BLaER1 treated with 17β-estradiol and CSF1 and Interleukin-3, amounts not matched to agents 10 nM and 100 nM (cell line): ENCODE data around the gene ENTHD1.

Experiments
- H3K27ac ChIP-seq, 11 experiments: shearing (Covaris generic); formaldehyde crosslinking; 2 replicates each; pipeline ENCODE4 v1.8.1; 2022
- H3K27me3 ChIP-seq, 11 experiments: shearing (Covaris generic); formaldehyde crosslinking; 2 replicates each; pipeline ENCODE4 v1.8.1; 2022
- H3K36me3 ChIP-seq, 11 experiments: shearing (Covaris generic); formaldehyde crosslinking; 2 replicates each; pipeline ENCODE4 v1.8.1; 2022
- H3K4me1 ChIP-seq, 10 experiments: shearing (Covaris generic); formaldehyde crosslinking; 2 replicates each; pipeline ENCODE4 v1.8.1; 2022
- H3K4me2 ChIP-seq, 11 experiments: shearing (Covaris generic); formaldehyde crosslinking; 2 replicates each; pipeline ENCODE4 v1.8.1; 2022
- H3K4me3 ChIP-seq, 10 experiments: shearing (Covaris generic); formaldehyde crosslinking; 2 replicates each; pipeline ENCODE4 v1.8.1; 2022
- H3K9ac ChIP-seq, 11 experiments: shearing (Covaris generic); formaldehyde crosslinking; 2 replicates each; pipeline ENCODE4 v1.8.1; 2022
- H3K9me3 ChIP-seq, 11 experiments: shearing (Covaris generic); formaldehyde crosslinking; replicated peaks in 1 of 11; 2 replicates each; pipeline ENCODE4 v1.8.1; 2022
- H4K20me1 ChIP-seq, 11 experiments: shearing (Covaris generic); formaldehyde crosslinking; 2 replicates each; pipeline ENCODE4 v1.8.1; 2022
- Cebpa-rat ChIP-seq, 11 experiments: shearing (Covaris generic); IDR thresholded peaks; 2 replicates each; pipeline ENCODE4 v1.8.1; 2022

The ENTHD1 gene

GRCh38 chr22:39776295-39777009 lies 117.1 kb downstream of the ENTHD1 start:
- H3K27me3 ChIP-seq: no peaks in the 10 kb centered on the region
- no peak overlapping the region for H3K4me2 ChIP-seq

GRCh38 chr22:39773976-39774539 lies 119.5 kb downstream of the ENTHD1 start:
- Histone ChIP-seq H4K20me1 (no peaks in the 10 kb centered on the region), H3K36me3 (no peaks in the 10 kb centered on the region), H3K27ac (no peak overlapping the region), H3K4me1 (peaks cover 0 to 9% (median 6%) of the 10 kb centered on the region in 10 experiments; a peak in 5 of 20 replicates), H3K9me3 (peaks cover 0 to 18% (median 0%) of the 10 kb centered on the region in 11 experiments; a peak in 6 of 22 replicates), H3K4me2 (peak overlapping the region in 6 of 11 experiments; percentile 3 to 21 (median 12); a peak in 5 of 22 replicates), H3K4me3 (no peak overlapping the region), H3K9ac (no peak overlapping the region), H3K27me3 (no peaks in the 10 kb centered on the region)
- TF ChIP-seq Cebpa-rat (IDR thresholded peaks at IDR 0.05): no peak

More at GRCh38 chr22:39776295-39777009, 117.1 kb downstream of the ENTHD1 start:
- H3K27ac ChIP-seq: no peak overlapping the region
- peaks cover 0 to 9% (median 6%) of the 10 kb centered on the region in 10 experiments; a peak in 5 of 20 replicates for H3K4me1 ChIP-seq
- no peak overlapping the region for H3K4me3 ChIP-seq
- no peaks in the 10 kb centered on the region for H3K36me3 ChIP-seq
- H3K9me3 ChIP-seq: peaks cover 0 to 9% (median 0%) of the 10 kb centered on the region in 11 experiments; a peak in 4 of 22 replicates
- H3K9ac ChIP-seq: no peak overlapping the region
- H4K20me1 ChIP-seq: no peaks in the 10 kb centered on the region
- no peak for TF ChIP-seq Cebpa-rat (IDR thresholded peaks at IDR 0.05)

DNA sequence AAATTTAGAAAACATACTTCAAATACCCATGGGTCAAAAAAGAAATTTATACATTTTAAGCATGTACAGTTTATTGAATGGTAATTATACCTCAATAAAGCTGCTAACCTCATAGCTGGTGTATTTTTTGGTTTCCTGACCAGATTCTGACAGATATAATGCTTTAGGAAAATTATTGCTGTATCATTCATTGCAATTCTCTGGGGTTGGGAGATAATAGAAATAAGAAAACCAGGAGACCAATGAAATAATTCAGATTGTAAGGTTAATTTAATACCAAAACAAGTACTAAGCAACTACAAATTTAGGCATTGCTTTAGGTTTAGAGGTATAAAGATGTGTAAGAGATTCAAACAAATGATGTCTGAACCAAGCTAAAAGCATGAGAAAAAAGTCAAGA lies 120.1 kb downstream of the ENTHD1 start:
- no peaks in the 10 kb centered on the region for H4K20me1 ChIP-seq
- H3K27ac ChIP-seq: no peak overlapping the region
- no peaks in the 10 kb centered on the region for H3K27me3 ChIP-seq
- H3K9ac ChIP-seq: no peak overlapping the region
- no peaks in the 10 kb centered on the region for H3K36me3 ChIP-seq
- H3K4me1 ChIP-seq: peaks cover 0 to 9% (median 5%) of the 10 kb centered on the region in 10 experiments; a peak in 5 of 20 replicates
- H3K9me3 ChIP-seq: peaks cover 0 to 18% (median 0%) of the 10 kb centered on the region in 11 experiments; a peak in 6 of 22 replicates
- no peak overlapping the region for H3K4me3 ChIP-seq
- TF ChIP-seq Cebpa-rat (IDR thresholded peaks at IDR 0.05): no peak
- H3K4me2 ChIP-seq: peak overlapping the region in 5 of 11 experiments; percentile 4 to 21 (median 16); a peak in 2 of 22 replicates

GRCh38 chr22:39771486-39771885 lies 122.1 kb downstream of the ENTHD1 start:
- H3K9ac ChIP-seq: no peak overlapping the region
- no peaks in the 10 kb centered on the region for H3K36me3 ChIP-seq
- H3K4me2 ChIP-seq: no peak overlapping the region
- H3K4me3 ChIP-seq: no peak overlapping the region
- no peak overlapping the region for H3K27ac ChIP-seq
- no peaks in the 10 kb centered on the region for H4K20me1 ChIP-seq
- H3K9me3 ChIP-seq: peaks cover 0 to 18% (median 0%) of the 10 kb centered on the region in 11 experiments; a peak in 6 of 22 replicates
- no peak for TF ChIP-seq Cebpa-rat (IDR thresholded peaks at IDR 0.05)
- peaks cover 0 to 9% (median 5%) of the 10 kb centered on the region in 10 experiments; a peak in 5 of 20 replicates for H3K4me1 ChIP-seq
- H3K27me3 ChIP-seq: no peaks in the 10 kb centered on the region

GRCh38 chr22:39765661-39766060 lies 127.9 kb downstream of the ENTHD1 start:
- no peaks in the 10 kb centered on the region for H4K20me1 ChIP-seq
- no peak overlapping the region for H3K4me2 ChIP-seq
- H3K4me1 ChIP-seq: no peaks in the 10 kb centered on the region
- H3K4me3 ChIP-seq: no peak overlapping the region
- H3K27me3 ChIP-seq: no peaks in the 10 kb centered on the region
- H3K9me3 ChIP-seq: peaks cover 0 to 15% (median 0%) of the 10 kb centered on the region in 11 experiments; a peak in 3 of 22 replicates
- no peak overlapping the region for H3K27ac ChIP-seq
- TF ChIP-seq Cebpa-rat (IDR thresholded peaks at IDR 0.05): no peak
- no peaks in the 10 kb centered on the region for H3K36me3 ChIP-seq
- no peak overlapping the region for H3K9ac ChIP-seq

- H3K9me3 ChIP-seq: peaks cover 0 to 14% (median 0%) of the 10 kb centered on the region in 11 experiments; a peak in 3 of 22 replicates
- no peaks in the 10 kb centered on the region for H3K27me3 ChIP-seq
- no peaks in the 10 kb centered on the region for H3K4me1 ChIP-seq
- no peaks in the 10 kb centered on the region for H4K20me1 ChIP-seq
- no peaks in the 10 kb centered on the region for H3K36me3 ChIP-seq
- no peak overlapping the region for H3K4me3 ChIP-seq
- H3K9ac ChIP-seq: no peak overlapping the region
- H3K27ac ChIP-seq: no peak overlapping the region
- H3K4me2 ChIP-seq: no peak overlapping the region
- no peak for TF ChIP-seq Cebpa-rat (IDR thresholded peaks at IDR 0.05)
Observed at GRCh38 chr22:39765046-39765445, 128.5 kb downstream of the ENTHD1 start.

DNA sequence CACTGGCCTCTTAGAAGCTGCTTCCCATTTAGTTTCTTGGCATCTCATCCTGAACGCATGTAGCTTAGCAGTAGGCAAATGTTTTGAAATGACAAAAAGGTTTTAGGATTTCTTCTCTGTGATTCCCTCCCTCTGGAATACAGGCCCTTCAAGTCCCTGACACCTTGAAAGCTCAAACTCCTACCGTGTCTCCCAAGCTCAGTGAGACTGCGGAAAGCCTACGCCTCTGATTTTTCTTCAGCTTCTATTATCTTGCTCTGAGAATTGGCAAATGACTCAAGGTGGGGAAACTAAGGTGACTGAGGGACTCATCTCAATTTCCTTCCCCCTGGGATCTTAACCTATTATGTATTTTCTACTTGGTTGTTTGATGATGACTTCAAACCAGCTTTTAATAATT lies 130.3 kb downstream of the ENTHD1 start:
- H3K4me2 ChIP-seq: no peak overlapping the region
- no peak for TF ChIP-seq Cebpa-rat (IDR thresholded peaks at IDR 0.05)

GRCh38 chr22:39750759-39751158 lies 142.8 kb downstream of the ENTHD1 start:
- H3K27me3 ChIP-seq: no peaks in the 10 kb centered on the region
- H3K4me3 ChIP-seq: no peak overlapping the region
- H3K9me3 ChIP-seq: peaks cover 0 to 3% (median 0%) of the 10 kb centered on the region in 11 experiments; a peak in 1 of 22 replicates
- no peaks in the 10 kb centered on the region for H3K36me3 ChIP-seq
- no peaks in the 10 kb centered on the region for H4K20me1 ChIP-seq
- H3K9ac ChIP-seq: no peak overlapping the region
- H3K4me1 ChIP-seq: peaks cover 3 to 14% (median 12%) of the 10 kb centered on the region in 10 experiments
- H3K27ac ChIP-seq: no peak overlapping the region
- no peak for TF ChIP-seq Cebpa-rat (IDR thresholded peaks at IDR 0.05)
- no peak overlapping the region for H3K4me2 ChIP-seq

More for the DNA sequence above, 130.3 kb downstream of the ENTHD1 start:
- H3K9me3 ChIP-seq: peaks cover 0 to 14% (median 0%) of the 10 kb centered on the region in 11 experiments; a peak in 3 of 22 replicates
- no peaks in the 10 kb centered on the region for H3K27me3 ChIP-seq
- no peaks in the 10 kb centered on the region for H3K4me1 ChIP-seq
- no peaks in the 10 kb centered on the region for H4K20me1 ChIP-seq
- no peak overlapping the region for H3K9ac ChIP-seq
- no peaks in the 10 kb centered on the region for H3K36me3 ChIP-seq
- H3K27ac ChIP-seq: no peak overlapping the region
- no peak overlapping the region for H3K4me3 ChIP-seq

GRCh38 chr22:39748877-39749276 lies 144.7 kb downstream of the ENTHD1 start:
- Histone ChIP-seq H3K4me2 (no peak overlapping the region), H3K4me1 (peaks cover 9 to 23% (median 19%) of the 10 kb centered on the region in 10 experiments), H3K4me3 (no peak overlapping the region), H3K9me3 (peaks cover 0 to 3% (median 0%) of the 10 kb centered on the region in 11 experiments; a peak in 1 of 22 replicates), H3K27me3 (no peaks in the 10 kb centered on the region), H3K9ac (no peak overlapping the region), H4K20me1 (no peaks in the 10 kb centered on the region), H3K36me3 (no peaks in the 10 kb centered on the region), H3K27ac (no peak overlapping the region)
- TF ChIP-seq Cebpa-rat (IDR thresholded peaks at IDR 0.05): no peak
